HG03520 (cell line): ENCODE data around the gene TSPAN3.
A peak's percentile ranks its signal among the peaks of the same experiment; 100 is the strongest.

Source experiments
- ATAC-seq: cut with Tn5 transposase; IDR thresholded peaks from one replicate; pipeline ENCODE4 v1.9.1; 2021; ENCODE audit warnings: mild to moderate bottlenecking, moderate library complexity; ENCODE audit not compliant: unreplicated experiment

Gene TSPAN3

DNA sequence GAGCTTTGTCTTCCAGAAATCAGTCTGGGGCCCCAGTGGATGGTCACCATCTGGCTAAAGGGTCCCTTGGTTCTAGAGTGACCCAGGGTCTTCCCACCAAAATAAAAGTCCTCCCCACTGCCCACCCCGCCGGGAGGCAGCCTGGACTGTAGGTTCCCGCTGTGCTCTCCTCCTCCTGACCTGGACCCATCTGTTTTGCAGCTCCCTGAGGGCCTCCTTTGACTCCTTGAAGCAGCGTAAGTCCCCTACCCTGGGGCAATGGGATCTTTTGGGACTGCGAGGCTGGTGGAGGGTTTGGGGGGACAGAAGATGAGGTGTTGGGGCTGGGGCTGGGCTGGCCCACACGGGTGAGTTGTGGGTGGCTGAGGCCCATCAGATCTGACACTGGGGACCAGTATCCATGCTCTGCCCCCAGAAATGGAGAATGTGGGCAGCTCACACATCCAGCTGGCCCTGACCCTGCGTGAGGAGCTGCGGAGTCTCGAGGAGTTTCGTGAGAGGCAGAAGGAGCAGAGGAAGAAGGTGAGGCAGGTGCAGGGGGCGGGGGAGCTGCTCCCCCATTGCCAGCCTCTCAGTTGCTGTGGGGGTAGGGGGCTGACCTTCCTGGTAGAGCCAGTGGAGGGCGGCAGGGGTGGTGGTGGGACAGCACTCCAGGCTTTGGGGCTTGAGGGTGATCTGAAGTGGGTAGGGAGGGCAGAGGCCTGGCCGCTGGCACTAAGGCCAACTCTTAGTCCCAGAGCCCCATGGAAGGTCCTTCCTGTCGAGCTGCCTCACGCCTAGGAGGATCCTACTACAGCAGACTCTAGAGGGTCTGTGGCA lies 45.6 kb downstream of the TSPAN3 start:
- ATAC-seq, result no peak

DNA sequence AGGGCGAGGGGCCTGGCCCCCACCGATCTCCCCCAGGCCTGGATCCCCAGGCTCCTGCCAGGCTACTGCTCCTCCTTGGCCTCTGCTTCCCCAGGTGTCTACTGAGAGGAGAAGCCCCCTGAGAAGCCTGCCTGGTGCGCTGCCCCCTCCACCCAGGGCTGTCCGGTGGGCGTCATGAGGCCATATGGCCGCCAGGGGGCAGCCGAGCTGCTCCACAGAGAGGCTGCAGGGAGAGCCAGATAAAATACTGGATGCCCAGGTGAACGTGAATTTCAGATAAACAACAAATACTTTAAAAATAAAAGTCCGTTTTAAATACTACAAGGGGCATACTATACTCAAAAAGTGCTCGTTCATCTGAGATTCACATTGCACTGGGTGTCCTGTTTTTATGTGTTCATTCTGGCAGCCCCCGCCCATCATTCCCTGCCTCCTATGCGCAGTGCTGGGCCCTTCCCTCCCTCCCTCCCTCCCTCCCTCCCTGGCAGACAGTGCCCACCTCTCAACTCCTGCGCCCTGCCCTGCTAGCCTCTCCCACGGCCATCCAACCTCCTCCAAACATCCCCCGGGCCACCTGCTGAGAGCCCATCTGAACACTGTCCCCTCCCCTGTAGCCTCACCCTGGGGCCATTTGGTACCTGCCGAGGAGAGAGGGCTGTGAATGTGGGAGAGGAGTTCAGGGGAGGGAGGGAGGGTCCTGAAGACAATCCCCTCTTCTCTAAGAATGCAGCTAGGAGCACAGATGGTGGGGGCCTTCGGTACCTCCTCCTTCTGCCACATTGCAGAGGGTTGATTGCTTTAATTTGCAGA lies 46.4 kb downstream of the TSPAN3 start:
- ATAC-seq, result no peak

DNA sequence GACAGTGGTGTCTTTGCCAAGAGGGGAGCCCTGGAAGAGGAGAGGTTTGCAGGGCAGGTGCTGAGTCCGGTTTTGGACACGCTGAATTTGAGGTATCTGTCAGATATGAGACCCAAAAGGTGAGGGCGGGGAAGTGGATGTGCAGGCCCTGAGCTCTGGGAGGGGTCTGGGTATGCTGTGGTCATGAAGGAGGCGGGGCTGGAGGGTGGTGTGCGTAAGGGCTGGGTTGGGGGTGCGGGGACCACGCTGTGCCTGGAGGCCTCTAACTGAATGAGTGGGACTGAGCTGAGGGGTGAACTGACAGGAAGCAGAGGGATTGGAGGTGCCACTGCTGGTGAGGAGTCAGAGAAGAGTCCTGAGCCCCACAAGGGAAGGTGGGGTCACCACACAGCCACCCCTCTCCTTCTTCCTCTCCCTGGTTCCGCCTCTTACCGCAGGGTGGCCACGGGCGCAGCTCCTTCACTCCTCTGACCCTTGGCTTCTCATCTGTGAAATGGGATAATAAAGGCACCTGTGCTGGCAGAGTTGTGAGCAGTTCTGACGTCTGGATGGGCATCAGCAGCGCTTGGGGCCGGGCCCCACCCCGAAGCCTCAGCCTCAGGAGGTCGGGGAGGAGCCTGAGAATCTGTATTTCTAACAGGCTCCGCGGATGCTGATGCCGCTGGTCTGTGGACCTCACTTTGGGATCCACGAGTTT lies 47.2 kb downstream of the TSPAN3 start:
- no peak for ATAC-seq

DNA sequence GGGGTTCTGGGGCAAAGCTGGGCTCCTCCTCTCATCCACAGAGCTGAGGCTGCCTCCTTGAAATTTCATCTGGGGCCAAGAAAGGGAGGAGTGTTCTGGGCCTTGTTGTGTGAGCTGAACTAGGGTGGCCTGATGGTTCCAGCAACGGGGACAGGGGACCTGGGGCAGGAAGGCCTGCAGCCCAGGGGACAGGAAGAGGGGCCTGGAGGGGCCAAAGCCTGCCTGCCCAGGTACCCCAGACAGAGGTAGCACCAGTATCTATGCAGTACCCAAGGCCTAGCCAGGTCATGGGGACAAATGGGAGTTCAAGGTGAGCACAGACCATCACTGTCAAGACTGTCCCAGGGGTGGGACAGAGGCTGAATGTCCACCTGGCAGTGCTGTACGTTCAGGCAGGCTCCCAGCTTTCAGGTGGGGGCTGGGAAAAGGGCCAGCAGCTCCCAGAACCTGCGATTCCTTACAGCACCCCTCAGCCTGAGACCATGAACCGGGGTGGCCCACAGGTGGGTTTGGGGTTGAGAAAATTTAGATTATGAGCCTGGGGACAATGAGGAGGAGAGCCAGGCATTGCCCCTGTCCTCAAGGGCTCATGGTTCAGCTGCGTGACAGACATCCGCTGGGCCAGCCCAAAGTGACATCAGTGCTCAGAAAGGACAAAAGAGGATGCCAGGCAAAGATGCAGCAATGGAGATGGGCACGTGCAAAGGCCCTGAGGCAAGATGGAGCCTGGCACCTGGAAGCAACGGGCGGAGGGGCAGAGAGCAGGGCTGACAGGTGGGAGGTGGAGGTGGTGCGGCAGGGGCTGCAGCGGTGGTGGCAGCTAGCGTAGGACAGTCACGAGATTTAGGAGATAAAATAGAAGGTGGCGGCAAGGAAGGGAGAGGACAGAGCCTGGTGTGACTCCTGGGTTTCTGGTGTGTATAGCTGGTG lies 48.0 kb downstream of the TSPAN3 start:
- no peak for ATAC-seq

DNA sequence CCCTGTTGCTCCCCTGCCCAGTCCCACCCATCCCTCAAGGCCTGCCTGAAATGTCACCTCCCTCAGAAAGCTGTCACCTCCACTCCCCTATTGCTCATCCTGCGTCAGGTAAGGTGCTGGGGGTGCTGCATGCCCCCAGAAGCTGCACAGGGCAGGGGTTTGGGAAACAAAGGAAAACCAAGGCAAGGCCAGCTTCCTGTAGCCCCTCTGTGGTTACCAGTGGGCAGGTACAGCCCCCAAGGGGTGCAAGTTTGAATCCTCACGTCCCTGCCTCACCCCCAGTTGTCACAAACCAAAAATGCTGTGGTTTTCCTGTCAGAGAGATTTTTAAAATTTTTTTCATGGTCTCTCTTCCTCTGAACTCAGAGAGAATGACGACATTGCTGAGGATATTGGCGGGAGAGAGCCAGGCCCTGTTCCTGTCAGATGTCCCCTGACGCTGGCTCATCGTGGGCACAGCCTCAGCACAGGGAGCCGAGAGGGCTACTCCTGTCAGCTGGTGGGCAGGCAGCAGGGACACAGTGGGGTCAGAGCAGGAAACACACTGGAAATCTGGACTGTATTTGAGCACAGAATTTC lies 49.0 kb downstream of the TSPAN3 start:
- no peak for ATAC-seq

DNA sequence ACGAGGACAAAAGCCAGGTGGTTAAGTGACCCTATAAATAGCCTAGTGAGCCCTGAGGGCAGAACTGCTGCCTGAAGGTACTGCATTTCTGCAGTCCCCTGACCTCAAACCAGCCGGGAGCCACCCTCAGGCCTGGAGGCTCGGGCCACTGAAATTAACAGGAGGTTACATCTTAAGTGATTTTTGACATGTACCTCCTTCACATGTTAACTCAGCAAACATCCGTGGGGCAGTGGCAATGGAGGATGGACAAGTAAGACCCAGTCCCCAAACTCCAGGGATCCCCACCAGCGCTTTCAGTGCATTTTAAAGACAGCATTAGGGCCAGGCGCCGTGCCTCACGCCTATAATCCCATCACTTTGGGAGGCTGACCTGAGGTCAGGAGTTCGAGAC lies 49.8 kb downstream of the TSPAN3 start:
- no peak for ATAC-seq

DNA sequence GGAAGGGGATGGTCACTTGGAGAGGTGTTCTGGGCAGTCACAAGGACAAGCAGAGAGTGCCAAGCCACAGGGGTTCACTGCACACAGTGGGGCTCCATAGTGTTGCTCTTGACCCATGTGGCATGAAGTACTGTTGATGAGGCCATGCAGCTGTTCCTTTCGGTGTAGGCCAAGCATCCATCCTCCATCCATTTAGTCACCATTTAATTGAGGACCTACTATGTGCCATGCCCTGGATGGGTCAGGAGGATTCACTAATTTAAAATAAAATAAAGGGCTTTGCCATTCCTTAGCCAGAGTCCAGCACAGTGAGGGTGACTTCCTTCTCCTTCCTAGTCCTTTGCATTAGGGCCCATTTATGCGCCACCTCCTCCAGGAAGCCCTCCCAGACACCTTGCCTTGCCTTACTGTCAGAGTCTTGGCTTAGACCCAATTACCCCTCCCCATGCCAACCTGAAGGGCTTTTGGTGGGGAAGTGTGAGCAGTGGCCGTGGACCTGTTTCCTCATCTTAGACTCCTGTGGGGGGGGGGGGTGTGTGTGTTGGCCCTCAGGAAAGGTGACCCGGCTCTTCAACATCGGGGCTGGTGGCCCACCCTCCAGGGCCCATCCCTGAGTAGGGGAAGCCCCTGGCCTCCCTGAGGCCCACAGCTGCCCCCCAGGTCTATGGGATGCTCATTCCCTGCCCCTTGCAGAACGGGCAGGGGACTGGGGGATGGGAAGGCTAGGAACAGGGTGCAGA lies 50.4 kb downstream of the TSPAN3 start:
- no peak for ATAC-seq

DNA sequence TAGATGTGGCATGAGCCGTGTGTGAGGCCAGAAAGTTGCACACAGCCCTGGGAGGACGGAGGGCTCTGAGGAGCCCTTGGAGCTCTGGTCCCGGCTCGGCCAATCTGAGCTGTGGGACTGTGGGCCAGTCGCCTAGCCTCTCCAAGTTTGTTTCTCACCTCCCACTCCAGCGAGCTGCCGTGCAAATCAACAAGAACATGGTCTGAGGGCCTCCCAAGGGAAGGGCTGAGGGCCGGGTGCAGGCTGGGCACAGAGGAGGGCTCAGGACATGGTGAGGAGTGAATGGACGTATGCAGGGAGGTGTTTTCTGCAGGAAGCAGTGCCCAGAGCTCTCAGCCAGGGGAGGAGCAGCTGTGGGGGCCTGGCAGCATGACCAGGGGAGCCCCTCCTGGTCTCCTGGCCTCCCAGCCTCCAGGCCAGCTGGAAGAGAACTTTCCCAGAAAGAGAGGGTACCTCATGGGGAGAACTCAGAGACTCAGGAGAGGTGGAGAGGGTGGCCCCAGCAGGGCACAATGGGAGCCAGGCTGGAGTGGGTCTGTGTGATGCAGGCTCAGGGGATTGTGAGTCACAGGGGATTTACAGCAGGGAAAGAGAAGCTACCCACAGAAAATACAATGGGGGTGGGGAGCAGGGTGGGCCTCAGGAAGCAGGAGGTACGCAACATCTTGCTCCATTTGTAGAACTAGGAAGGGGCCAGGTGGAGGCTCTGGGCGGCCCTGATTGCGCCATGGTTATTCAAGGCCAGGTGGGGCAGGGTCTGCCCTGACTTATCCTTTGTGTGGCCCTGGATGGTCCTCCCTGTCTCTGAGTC lies 51.2 kb downstream of the TSPAN3 start:
- ATAC-seq, result no peak

DNA sequence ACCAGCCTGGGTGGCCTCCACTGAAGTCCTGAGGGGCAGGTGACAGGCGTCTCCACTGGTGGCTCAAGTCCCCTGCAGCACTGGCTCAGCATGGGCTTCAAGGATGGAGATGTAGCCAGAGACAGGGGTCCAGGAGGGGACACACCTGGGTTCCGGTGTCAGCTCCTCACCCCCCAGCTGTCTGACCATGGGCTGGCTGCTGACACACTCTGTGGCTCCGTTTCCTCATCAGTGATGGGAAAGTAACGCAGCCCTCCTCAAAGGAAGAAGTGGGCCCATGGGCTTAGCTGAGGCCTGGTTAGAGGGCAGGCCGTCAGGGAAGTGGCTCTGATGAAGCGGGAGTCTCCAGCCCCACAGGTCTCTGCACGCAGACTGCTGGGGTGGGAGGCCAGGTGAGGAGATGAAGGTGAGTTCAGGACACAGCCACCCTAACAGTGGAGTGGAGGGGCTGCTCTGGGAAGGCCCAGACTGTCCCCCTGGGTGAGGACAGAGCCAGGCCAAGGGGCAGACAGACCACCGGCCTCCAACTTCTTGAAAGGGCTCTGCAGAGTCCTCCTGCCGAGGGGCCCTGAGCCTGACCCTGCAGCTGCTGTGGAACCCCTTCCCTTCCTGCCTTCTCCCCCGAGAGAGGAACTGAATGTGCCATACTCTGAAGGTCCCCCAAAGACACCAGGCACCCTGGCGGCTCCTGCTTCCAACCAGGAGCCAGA lies 52.0 kb downstream of the TSPAN3 start:
- no peak for ATAC-seq

DNA sequence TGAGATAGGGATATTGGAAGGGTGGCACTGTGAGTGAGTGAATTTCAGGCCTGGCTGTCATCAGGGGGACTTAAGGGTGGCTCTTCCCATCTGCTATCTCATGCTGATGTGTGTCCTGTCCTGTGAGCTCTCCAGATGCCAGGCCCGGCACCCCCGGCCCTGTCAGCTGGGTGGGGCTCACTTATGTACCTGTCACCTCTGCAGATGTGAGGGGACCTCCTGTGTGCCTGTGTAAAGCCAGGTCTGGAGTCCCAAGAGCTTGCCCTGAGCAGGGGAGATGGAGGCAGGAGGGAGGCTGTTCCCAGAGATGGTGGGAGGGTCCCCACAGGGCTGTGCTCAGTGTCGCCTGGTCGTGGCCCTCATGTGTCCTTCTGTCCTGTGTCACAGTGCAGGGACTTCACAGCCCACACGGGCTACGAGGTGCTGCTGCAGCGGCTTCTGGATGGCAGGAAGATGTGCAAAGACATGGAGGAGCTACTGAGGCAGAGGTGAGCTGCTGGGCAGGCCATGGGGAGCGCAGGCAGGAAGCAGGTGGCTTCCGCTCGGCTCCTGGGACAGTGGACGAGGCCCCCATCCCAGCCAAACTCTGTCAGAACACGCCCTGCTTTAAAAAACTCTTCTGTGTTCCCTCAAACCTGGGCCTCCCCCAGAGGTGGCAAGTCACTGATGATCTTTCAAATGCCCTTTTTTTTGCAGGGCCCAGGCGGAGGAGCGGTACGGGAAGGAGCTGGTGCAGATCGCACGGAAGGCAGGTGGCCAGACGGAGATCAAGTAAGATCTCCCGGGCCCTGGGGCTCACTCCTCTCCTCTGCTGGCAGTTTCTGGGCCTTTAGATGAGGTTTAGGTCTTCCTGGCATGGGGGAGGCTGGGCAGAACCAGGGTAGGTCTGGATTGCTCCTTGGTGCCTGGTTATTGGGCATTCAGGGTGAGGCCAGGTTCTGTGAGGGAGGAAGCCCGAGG lies 52.9 kb downstream of the TSPAN3 start:
- no peak for ATAC-seq

DNA sequence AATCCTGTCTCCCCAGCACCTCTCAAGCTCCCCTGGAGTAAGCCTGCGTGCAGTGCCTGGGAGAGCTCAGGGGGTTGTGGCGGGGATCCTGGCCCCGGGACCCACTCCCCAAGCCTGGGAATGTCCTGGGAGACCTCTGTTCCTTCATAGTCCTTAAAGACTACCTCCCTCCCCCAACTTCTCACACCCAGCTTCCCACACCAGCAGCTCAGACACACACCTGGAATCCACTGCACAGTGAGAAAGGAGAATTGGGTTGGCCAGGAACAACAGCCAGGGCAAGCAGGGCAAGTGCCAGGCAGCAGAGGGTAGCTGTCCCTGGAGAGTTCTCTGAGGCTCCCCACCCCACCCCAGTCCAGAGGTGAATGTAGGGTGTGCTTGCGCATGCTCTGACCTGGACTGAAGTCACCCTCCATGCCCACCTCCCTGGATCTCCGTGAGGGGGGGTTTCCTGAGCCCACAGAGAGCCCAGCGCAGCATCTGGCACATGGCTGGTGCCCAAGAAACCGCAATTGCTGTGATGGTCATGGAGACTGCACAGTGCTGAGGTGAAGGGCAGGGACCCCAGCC lies 53.7 kb downstream of the TSPAN3 start:
- ATAC-seq, result no peak

DNA sequence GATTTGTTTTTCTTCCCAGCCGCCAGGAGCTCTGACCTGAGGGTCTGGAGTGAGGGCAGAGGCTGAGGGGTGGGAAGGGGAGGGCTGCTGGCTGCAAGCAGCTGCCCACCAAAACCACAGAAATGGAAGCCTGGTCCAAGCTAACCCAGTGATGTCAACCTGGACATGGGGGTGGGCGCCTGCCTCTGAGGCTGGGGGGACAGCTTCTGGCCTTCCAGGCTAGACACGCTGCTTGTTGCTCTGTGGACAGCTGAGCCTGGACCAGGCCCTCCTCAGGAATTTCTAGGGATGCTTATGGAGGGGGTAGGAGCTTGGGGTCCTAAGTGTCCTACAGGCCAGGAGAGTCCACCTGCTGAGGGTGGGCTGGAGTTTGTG lies 54.6 kb downstream of the TSPAN3 start:
- ATAC-seq, result no peak

DNA sequence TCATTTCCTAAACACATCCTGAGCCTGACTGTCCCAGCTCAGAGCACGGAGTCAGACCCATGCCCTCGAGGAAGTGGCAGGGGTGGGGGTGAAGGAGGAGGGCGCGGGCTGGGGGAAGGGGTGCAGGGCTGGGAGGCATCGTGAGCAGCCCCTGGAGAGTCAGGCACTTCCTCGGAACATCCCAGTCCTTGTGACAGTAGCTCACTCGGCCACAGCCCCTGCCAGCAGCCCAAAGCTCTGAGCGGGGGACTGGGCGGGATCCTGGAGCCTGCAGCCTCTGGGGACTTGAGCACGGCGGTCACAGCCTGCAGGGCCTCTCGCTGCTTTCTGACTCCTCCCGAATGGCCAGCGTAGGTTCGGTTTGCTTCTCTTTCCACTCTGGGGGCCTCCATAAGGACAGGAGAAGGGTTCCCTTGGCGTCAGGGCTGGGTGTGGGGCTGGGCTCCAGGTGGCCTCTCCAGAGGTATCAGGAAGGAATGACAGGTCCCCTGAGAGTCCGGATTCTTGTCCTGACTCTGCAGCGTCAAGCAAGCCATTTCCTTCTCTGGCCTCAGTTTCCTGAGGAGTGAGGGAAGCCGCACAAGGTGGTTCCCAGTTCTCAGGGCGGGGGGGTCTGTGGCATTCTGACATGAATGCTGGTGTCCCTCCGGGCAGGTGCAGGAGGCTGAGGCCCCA lies 55.1 kb downstream of the TSPAN3 start:
- ATAC-seq, result no peak

DNA sequence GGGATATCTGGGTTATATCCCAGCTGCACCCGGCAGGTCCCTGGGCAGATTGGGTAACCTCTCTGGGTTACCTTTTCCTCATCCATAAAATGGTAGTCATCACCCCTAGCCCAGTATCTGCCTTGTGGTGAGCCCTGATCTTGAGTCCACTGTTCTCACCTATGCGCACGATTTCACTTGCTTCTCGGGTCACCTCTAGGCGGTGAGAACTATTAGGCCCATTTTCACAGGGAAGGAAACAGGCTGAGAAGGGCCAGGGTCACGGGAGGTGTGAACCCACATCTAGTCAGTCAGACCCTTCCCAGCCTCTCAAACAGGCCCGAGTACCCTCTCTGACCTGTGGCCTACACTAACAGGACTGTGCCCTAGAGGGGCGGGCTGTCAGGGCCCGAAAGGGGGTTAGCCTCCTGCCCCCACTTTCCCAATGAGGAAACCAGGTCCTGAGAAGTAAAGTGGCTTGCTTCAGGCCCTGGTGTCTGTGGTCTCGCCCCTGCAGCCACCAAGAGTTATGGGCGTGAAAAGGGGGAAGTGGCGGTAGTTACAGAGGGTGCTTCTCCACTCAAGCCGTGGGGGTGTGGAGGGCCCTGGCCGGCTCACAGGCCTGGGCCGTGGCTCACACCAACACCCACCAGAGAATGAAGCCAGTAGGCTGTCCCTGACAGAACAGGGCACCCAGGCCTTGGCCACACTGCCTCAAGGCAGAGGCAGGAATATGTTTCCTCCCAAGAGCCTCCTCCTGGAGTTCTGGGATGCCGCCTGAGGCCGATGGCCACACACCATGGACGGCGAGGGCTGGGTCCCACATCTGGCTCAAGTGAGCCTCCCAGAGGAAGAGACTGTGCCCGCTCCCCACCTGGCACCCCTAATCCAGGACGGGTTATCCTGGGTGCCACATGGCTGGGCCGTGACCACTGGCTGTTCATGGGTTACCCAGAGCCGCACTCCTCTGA lies 56.5 kb downstream of the TSPAN3 start:
- ATAC-seq, result no peak

DNA sequence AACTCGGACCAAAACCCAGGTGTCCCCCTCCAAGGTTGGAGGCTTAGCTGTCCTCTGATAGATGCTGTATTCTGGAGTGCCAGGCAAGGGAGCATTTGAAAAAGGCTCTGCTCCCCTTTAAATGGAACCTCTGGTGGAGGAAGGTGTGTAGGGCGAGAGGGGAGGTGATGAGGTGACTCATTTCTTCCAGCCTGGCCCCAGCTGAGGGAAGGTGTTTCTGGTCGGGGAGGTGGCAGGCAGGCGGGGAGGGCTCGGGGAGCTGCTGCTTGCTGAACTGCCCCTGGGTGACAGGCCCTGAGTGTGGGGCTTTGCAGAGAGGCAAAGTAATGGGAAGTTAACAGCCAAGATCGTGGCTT lies 57.2 kb downstream of the TSPAN3 start:
- ATAC-seq, result peak; percentile 49
